ENCODE measurements around the gene STUM.

STUM gene

GRCh38 chr1:226550672-226551041 is 2.1 kb downstream of the STUM start:
- DNase-seq (ENCODE audit: low read depth), result no peak
- no peak overlapping the region for H3K4me3 ChIP-seq (ENCODE audit: low read depth, low read length)
- TF ChIP-seq, protein P1, sequence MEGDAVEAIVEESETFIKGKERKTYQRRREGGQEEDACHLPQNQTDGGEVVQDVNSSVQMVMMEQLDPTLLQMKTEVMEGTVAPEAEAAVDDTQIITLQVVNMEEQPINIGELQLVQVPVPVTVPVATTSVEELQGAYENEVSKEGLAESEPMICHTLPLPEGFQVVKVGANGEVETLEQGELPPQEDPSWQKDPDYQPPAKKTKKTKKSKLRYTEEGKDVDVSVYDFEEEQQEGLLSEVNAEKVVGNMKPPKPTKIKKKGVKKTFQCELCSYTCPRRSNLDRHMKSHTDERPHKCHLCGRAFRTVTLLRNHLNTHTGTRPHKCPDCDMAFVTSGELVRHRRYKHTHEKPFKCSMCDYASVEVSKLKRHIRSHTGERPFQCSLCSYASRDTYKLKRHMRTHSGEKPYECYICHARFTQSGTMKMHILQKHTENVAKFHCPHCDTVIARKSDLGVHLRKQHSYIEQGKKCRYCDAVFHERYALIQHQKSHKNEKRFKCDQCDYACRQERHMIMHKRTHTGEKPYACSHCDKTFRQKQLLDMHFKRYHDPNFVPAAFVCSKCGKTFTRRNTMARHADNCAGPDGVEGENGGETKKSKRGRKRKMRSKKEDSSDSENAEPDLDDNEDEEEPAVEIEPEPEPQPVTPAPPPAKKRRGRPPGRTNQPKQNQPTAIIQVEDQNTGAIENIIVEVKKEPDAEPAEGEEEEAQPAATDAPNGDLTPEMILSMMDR (IDR thresholded peaks at IDR 0.05; ENCODE audit: control insufficient read depth, extremely low read depth, insufficient read depth), result no peak

DNA sequence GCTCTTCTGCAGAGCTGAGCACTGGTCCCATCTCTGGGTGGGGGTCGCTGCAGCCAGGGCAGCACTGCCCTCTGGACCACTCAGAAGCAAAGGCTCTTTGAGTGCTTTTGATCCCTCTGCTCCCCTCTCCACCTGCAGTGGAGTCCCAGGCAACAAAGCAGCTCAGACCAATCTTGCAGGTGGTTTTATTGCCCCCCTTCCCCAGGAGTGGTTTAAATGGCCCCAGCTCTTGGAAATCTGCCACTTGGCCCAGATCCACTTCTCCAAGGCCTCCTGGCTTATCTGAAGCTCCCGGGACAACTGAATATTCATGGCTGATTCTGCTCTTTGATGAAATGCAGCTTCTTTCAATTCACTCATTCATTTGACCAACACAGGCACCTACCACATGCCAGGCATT is 2.7 kb downstream of the STUM start:
- no peak for DNase-seq (ENCODE audit: low read depth)
- no peak overlapping the region for H3K4me3 ChIP-seq (ENCODE audit: low read depth, low read length)
- TF ChIP-seq, protein P1 (IDR thresholded peaks at IDR 0.05; ENCODE audit: control insufficient read depth, extremely low read depth, insufficient read depth), result no peak

DNA sequence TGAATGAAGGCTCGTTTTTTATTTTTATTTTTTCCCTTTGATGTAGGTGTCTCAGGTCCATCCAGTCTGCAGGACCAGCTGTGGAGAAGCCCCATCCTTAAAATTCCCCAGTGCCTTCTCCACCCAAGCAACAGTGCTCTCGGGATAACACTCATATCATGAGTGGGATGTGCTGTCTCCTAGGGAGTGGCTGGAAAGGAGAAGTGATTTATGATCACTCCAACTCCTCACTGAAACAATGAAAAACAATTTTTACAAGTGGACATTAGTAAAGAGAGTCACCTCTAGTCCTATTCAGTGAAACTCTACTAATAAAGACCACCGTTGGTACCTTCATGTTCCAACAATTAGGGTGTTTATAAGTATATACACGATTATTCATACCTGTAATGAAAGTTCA is 3.5 kb downstream of the STUM start:
- no peak overlapping the region for H3K4me3 ChIP-seq (ENCODE audit: low read depth, low read length)
- TF ChIP-seq, protein P1 (IDR thresholded peaks at IDR 0.05; ENCODE audit: control insufficient read depth, extremely low read depth, insufficient read depth), result no peak
- DNase-seq (ENCODE audit: low read depth), result no peak

- DNase-seq (ENCODE audit: low read depth), result peak; percentile 67
- H3K4me3 ChIP-seq (ENCODE audit: low read depth, low read length), result no peak overlapping the region
- TF ChIP-seq, protein P1 (IDR thresholded peaks at IDR 0.05; ENCODE audit: control insufficient read depth, extremely low read depth, insufficient read depth), result no peak
Observed at GRCh38 chr1:226553266-226553923, 4.8 kb downstream of the STUM start.

DNA sequence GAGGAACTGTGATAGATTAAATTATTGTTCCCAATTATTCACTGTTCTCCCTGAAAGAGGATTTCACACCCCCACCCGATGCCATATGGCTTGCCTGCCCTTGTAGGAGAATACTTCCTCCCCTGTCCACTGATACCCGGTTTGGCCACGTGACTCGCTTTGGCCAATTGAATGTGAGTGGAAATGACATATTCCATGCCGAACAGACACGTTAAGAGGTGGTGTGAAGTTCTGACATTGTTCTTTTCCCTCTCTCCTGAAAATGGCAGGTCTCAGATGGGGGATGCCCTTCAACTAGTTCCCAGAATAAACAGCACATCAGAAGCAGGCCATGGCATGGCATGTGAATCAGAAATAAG is 5.3 kb downstream of the STUM start:
- TF ChIP-seq, protein P1 (IDR thresholded peaks at IDR 0.05; ENCODE audit: control insufficient read depth, extremely low read depth, insufficient read depth), result no peak
- no peak overlapping the region for H3K4me3 ChIP-seq (ENCODE audit: low read depth, low read length)
- no peak for DNase-seq (ENCODE audit: low read depth)

GRCh38 chr1:226555092-226555491 is 6.5 kb downstream of the STUM start:
- H3K4me3 ChIP-seq (ENCODE audit: low read depth, low read length), result no peak overlapping the region
- DNase-seq (ENCODE audit: low read depth), result no peak
- TF ChIP-seq, protein P1 (IDR thresholded peaks at IDR 0.05; ENCODE audit: control insufficient read depth, extremely low read depth, insufficient read depth), result no peak

DNA sequence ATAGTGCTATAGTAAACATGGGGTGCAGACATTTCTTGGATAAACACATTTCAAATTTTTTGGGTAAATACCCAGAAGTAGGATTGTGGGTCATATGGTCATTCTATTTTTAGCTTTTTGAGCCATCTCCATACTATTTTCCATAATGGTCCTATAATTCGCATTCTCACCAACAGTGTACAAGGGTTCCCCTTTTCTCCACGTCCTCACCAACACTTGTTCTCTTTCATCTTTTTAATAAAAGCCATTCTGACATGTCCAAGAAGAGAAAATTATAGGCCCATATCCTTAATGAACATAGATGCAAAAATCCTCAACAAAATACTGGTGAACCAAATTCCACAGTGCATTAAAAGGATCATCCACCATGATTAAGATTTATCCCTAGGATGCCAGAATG is 8.9 kb downstream of the STUM start:
- no peak for DNase-seq (ENCODE audit: low read depth)
- TF ChIP-seq, protein P1 (IDR thresholded peaks at IDR 0.05; ENCODE audit: control insufficient read depth, extremely low read depth, insufficient read depth), result no peak
- H3K4me3 ChIP-seq (ENCODE audit: low read depth, low read length), result no peak overlapping the region

Data from LNCaP clone FGC (cell line).